GM21526 (cell line): ENCODE measurements around the gene GPX2.

ENCODE experiments used
- ATAC-seq: cut with Tn5 transposase; IDR thresholded peaks from one replicate; pipeline ENCODE4 v1.9.1; 2021; ENCODE audit warnings: moderate library complexity; ENCODE audit not compliant: unreplicated experiment, low FRiP score

GPX2 gene

GRCh38 chr14:64942531-64943111, at the start of gene GPX2:
GPX2 (minus strand) TSS chr14:64942745; CDS start chr14:64942726, 19 bp downstream.
- no peak for ATAC-seq

GRCh38 chr14:64990939-64991338, 48.4 kb upstream of the GPX2 start:
- ATAC-seq, result no peak

- ATAC-seq, result no peak
Measured at GRCh38 chr14:64990296-64990695, 47.8 kb upstream of the GPX2 start.

- ATAC-seq, result no peak
Measured at GRCh38 chr14:64987438-64987767, 44.9 kb upstream of the GPX2 start.

GRCh38 chr14:64986648-64987437, 44.3 kb upstream of the GPX2 start, which contains the start of gene FNTB:
FNTB (plus strand) TSS chr14:64986895; CDS start chr14:64986954, 59 bp downstream.
- peak; percentile 86 for ATAC-seq

- no peak for ATAC-seq
Measured at GRCh38 chr14:64983439-64984310, 41.1 kb upstream of the GPX2 start.

- ATAC-seq, result no peak
Measured at GRCh38 chr14:64979336-64980074, 37.0 kb upstream of the GPX2 start.

- no peak for ATAC-seq
Measured at GRCh38 chr14:64974563-64974962, 32.0 kb upstream of the GPX2 start.

GRCh38 chr14:64973826-64974225, 31.3 kb upstream of the GPX2 start:
- ATAC-seq, result no peak

GRCh38 chr14:64973026-64973442, 30.5 kb upstream of the GPX2 start:
- no peak for ATAC-seq

- no peak for ATAC-seq
Measured at GRCh38 chr14:64971943-64972791, 29.6 kb upstream of the GPX2 start, which contains the start of gene RAB15. RAB15 (minus strand) TSS chr14:64972336; CDS start chr14:64972076, 260 bp downstream.

GRCh38 chr14:64971491-64971942, 29.0 kb upstream of the GPX2 start:
- ATAC-seq, result no peak

GRCh38 chr14:64970776-64971477, 28.4 kb upstream of the GPX2 start:
- no peak for ATAC-seq

GRCh38 chr14:64970041-64970440, 27.5 kb upstream of the GPX2 start:
- ATAC-seq, result no peak

- no peak for ATAC-seq
Measured at GRCh38 chr14:64968651-64969050, 26.1 kb upstream of the GPX2 start.

- ATAC-seq, result no peak
Measured at GRCh38 chr14:64968167-64968566, 25.6 kb upstream of the GPX2 start.

- ATAC-seq, result no peak
Measured at GRCh38 chr14:64966976-64967375, 24.4 kb upstream of the GPX2 start.

GRCh38 chr14:64965356-64966000, 22.9 kb upstream of the GPX2 start:
- no peak for ATAC-seq
